Activated T-cell treated with anti-CD3 and anti-CD28 coated beads, Interleukin-2, amount 50 U/mL, for 4 hours (primary cell): Measurements from ENCODE around the gene CCDC188. TPM values are rescaled to one million over a fixed set of nuclear protein-coding genes. Genes with fewer than 3 reads are reported as not detected.

Experiments used
- ATAC-seq, 2 donors: fragments of 200-7000 bp; cut with Tn5 transposase; one replicate each; pipeline ENCODE4 v1.10.0; 2021
- DNase-seq: peaks from one replicate; pipeline ENCODE4 v3.0.0-alpha.2; 2020
- H3K27me3 Mint-ChIP-seq: one replicate; pipeline ENCODE4 v1.8.0; 2021; ENCODE audit warnings: low read depth, mixed read lengths
- H3K36me3 Mint-ChIP-seq: one replicate; pipeline ENCODE4 v1.8.0; 2022; ENCODE audit warnings: mixed read lengths; ENCODE audit not compliant: insufficient read depth
- H3K4me1 Mint-ChIP-seq: one replicate; pipeline ENCODE4 v1.8.0; 2021; ENCODE audit warnings: low read depth, mixed read lengths
- H3K4me3 Mint-ChIP-seq: one replicate; pipeline ENCODE4 v1.8.0; 2021; ENCODE audit warnings: mild to moderate bottlenecking, moderate library complexity, mixed read lengths
- H3K9me3 Mint-ChIP-seq: one replicate; pipeline ENCODE4 v1.8.0; 2021; ENCODE audit warnings: mixed read lengths
- total RNA-seq, 3 donors: library from RNA; stranded (reverse); gene quantifications; one replicate each; pipeline ENCODE4 v1.2.1, GENCODE V29; 2021

CCDC188 gene
- total RNA-seq, 3 donors from 2014 or later = not detected

DNA sequence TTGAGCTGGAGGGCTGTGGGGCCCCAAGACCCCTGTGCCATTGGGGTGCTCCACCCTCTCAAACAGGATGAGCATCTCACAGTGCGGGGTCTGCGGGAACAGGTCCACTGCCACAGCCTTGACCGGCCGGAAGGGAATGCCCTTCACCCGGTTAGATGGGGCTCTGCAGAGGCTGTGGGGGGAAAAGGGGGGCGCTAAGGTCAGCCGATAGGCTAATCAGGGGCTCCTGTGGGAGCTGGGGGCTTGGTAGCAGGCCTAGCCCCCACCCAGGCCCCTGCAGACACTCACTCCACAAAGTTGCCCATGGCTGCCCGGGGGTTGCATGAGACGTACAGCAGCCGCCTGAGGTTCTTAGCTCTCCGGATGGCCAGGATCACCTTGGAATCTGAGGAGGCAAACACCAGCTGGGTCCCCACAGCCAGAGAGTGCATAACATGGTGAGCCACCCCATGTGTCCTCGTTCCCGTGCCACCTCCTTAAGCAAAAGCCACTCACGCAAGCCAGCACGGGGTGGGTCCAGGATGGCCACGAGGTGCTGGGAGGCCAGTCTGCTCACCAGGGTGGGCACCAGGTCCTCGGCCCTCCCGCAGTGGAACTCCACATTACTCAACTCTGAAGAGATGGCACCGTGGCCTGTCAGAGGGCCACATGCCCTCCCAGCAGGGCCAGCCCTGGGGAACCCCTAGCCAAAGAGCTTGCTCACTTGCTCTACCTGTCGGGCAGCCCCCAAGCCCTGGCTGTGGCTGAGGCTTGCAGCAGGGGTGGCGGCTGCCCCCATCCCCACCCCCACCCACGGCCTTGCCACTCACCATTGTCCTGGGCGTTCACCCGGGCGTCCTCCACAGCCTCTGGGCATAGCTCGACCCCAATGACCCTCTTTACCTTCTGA is 38.0 kb downstream of the CCDC188 start:
- no peak for ATAC-seq
- peaks cover 8% of the 10 kb centered on the region for H3K36me3 Mint-ChIP-seq
- H3K9me3 Mint-ChIP-seq = no peaks in the 10 kb centered on the region
- no peaks in the 10 kb centered on the region for H3K27me3 Mint-ChIP-seq
- H3K4me3 Mint-ChIP-seq = no peak overlapping the region
- no peak for DNase-seq
- H3K4me1 Mint-ChIP-seq = peaks cover 14% of the 10 kb centered on the region

- Mint-ChIP-seq H3K4me1 (peaks cover 14% of the 10 kb centered on the region), H3K27me3 (no peaks in the 10 kb centered on the region), H3K9me3 (no peaks in the 10 kb centered on the region), H3K36me3 (peaks cover 8% of the 10 kb centered on the region), H3K4me3 (no peak overlapping the region)
- no peak for DNase-seq
- peak in 1 of 2 donors; percentile 9 for ATAC-seq
Measured at GRCh38 chr22:20111689-20112622, 38.9 kb downstream of the CCDC188 start.

DNA sequence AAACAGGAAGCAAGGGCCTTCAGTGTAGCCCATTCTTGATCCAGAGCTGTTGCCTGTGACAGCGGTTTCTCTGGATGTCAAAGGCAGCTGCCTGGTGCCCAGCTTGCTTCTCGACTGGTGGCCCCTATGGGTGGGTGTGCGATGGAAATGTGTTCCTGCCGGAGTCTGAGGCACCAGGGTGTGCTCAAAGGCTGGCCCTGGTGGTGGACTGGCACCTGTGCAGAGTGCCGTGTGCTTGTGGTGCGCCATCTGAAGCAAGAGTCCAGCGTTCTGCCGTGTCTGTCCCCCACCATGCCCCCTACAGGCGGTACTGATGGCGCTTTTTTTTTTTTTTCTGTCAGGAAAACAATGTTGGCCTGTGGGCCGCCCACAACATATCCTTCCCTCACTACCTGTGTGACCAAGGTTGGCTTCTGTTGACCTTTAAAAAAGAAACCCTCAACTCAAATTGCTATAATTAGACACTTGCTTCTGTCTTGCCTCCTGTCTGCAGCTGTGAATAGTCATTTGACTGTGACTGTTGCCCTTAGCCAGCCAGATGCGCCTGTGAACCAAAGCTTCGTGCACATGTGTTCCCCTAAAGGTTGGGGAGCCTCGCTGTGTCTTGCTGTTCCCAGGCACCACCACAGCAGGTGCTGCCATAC is 39.7 kb downstream of the CCDC188 start:
- H3K36me3 Mint-ChIP-seq = peaks cover 8% of the 10 kb centered on the region
- no peak overlapping the region for H3K4me3 Mint-ChIP-seq
- H3K27me3 Mint-ChIP-seq = no peaks in the 10 kb centered on the region
- H3K4me1 Mint-ChIP-seq = peaks cover 14% of the 10 kb centered on the region
- ATAC-seq (peak; percentile 53 to 56), DNase-seq (no peak)
- H3K9me3 Mint-ChIP-seq = no peaks in the 10 kb centered on the region

GRCh38 chr22:20110359-20110985 is 40.4 kb downstream of the CCDC188 start:
- no peak overlapping the region for H3K4me3 Mint-ChIP-seq
- H3K27me3 Mint-ChIP-seq = no peaks in the 10 kb centered on the region
- ATAC-seq (no peak), DNase-seq (no peak)
- peaks cover 14% of the 10 kb centered on the region for H3K4me1 Mint-ChIP-seq
- H3K36me3 Mint-ChIP-seq = peaks cover 8% of the 10 kb centered on the region
- no peaks in the 10 kb centered on the region for H3K9me3 Mint-ChIP-seq

DNA sequence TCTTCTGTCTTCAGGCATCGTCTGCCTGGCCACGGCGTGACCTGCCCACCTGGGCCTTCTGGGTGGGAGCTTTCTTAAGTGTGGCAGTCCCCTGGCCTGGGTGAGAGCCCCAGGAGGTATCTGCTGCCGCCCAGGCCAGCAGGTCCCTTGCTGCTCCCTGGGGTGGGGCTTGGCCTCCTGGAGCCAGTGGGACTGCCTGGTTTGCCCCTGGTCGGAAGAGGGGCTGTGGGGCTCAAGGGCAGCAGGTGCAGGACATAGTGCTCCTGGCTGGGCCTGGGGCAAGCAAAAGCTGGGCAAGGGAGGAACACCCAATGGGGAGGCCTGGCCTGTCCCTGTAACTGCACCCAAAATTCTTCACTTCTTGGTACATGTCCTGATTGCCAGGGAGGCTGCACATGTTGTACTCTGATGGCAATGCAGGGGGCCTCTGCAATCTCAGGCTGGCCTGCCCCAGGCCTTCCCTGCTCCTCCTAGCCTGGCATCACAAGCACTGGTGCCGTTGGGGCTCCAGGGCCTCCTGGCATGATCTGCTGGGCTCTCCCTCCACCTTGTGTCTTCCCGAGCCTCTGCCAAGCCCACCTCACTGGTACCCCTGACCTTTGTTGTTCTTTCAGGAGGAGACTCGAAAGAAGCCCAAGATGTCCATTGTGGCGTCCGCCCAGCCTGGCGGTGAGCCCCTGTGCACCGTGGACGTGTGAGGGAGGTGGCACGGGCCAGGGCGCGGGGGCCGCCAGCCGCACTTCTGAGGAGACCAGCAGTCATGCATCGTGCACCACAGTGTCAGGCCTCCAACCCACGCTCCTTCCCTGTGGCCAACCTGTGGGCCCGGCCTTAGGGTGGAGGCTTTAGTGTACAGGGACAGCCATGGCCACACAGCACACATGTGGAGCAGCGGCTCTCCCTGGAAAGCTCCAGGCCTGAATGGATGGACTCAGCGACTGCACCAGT is 41.2 kb downstream of the CCDC188 start:
- H3K4me1 Mint-ChIP-seq = peaks cover 9% of the 10 kb centered on the region
- no peak for ATAC-seq
- H3K9me3 Mint-ChIP-seq = no peaks in the 10 kb centered on the region
- H3K36me3 Mint-ChIP-seq = peaks cover 8% of the 10 kb centered on the region
- no peak for DNase-seq
- no peaks in the 10 kb centered on the region for H3K27me3 Mint-ChIP-seq
- H3K4me3 Mint-ChIP-seq = no peak overlapping the region

GRCh38 chr22:20108757-20109230 is 42.1 kb downstream of the CCDC188 start:
- Mint-ChIP-seq H3K27me3 (no peaks in the 10 kb centered on the region), H3K4me1 (peaks cover 4% of the 10 kb centered on the region), H3K36me3 (peaks cover 6% of the 10 kb centered on the region), H3K4me3 (no peak overlapping the region), H3K9me3 (no peaks in the 10 kb centered on the region)
- no peak for ATAC-seq
- DNase-seq = no peak

DNA sequence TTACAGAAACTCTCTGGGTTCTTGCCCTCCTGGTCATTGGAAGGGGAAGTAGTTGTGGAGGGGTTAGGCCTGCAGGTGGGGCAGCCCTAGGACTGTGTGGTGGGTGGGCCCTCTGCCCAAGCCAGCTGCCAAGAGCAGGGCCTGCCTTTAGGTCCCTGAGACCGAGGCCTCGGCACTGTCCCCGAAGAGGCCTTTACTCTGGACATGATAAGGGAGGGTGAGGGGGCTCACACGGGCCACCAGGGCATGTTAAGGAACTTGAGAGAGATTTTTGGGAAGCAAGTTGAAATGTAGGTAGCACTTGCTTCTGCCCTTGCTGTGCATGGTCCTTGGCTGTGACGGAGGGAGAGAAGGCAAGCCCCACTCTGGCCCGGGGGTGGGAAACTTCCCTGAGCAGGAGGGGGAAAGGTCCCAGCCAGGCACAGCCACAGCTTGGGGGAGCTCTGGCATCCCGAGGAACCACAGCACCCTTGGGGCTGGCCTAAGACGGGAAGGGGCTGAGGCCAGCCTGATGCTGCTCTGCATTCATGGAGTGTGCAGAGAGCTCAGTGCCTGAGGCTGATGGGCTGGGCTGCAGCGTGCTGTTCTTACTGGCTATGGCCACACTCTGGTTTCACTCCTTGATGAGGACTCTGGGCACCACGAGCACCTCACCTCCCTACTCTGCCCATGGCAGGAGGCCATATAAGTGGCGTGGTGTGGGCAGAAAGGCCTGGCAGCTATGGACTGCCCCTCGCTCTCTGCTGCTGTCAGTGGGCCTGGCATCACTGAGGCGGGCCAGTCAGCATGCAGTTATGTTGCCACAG is 42.7 kb downstream of the CCDC188 start:
- Mint-ChIP-seq H3K4me1 (peaks cover 4% of the 10 kb centered on the region), H3K9me3 (no peaks in the 10 kb centered on the region), H3K4me3 (no peak overlapping the region), H3K27me3 (no peaks in the 10 kb centered on the region), H3K36me3 (peaks cover 6% of the 10 kb centered on the region)
- no peak for DNase-seq
- no peak for ATAC-seq

DNA sequence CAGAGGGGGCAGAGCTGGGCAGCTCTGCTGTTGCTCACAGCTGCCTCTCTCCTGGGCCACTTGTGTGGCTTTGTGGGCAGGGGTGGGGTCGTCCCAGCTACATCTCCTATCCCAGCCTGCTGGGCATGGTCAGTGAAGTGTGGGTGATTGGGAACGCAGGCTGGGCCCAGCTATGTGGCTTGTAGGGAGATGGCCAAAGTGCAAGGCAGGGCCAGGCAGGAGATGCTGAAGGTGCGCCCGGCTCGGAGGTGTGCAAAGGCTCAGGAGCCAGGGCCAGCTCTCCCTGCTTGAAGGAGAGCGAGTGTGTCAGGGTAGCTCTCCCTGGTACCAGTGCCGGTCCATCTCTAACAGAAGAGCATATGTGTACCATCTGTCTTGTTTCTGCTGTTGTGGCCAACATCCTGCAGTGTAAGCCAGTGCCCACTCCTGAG is 43.4 kb downstream of the CCDC188 start:
- Mint-ChIP-seq H3K4me3 (no peak overlapping the region), H3K4me1 (peaks cover 4% of the 10 kb centered on the region), H3K36me3 (peaks cover 6% of the 10 kb centered on the region), H3K27me3 (no peaks in the 10 kb centered on the region), H3K9me3 (no peaks in the 10 kb centered on the region)
- DNase-seq (no peak), ATAC-seq (no peak)

- Mint-ChIP-seq H3K4me3 (no peak overlapping the region), H3K36me3 (peaks cover 8% of the 10 kb centered on the region), H3K9me3 (no peaks in the 10 kb centered on the region), H3K27me3 (no peaks in the 10 kb centered on the region), H3K4me1 (peaks cover 7% of the 10 kb centered on the region)
- ATAC-seq (no peak), DNase-seq (no peak)
Measured at GRCh38 chr22:20106849-20107237, 44.0 kb downstream of the CCDC188 start.

- Mint-ChIP-seq H3K4me1 (peaks cover 10% of the 10 kb centered on the region), H3K36me3 (peaks cover 7% of the 10 kb centered on the region), H3K4me3 (no peak overlapping the region), H3K9me3 (no peaks in the 10 kb centered on the region), H3K27me3 (no peaks in the 10 kb centered on the region)
- ATAC-seq = no peak
- no peak for DNase-seq
Measured at GRCh38 chr22:20106205-20106848, 44.5 kb downstream of the CCDC188 start.

DNA sequence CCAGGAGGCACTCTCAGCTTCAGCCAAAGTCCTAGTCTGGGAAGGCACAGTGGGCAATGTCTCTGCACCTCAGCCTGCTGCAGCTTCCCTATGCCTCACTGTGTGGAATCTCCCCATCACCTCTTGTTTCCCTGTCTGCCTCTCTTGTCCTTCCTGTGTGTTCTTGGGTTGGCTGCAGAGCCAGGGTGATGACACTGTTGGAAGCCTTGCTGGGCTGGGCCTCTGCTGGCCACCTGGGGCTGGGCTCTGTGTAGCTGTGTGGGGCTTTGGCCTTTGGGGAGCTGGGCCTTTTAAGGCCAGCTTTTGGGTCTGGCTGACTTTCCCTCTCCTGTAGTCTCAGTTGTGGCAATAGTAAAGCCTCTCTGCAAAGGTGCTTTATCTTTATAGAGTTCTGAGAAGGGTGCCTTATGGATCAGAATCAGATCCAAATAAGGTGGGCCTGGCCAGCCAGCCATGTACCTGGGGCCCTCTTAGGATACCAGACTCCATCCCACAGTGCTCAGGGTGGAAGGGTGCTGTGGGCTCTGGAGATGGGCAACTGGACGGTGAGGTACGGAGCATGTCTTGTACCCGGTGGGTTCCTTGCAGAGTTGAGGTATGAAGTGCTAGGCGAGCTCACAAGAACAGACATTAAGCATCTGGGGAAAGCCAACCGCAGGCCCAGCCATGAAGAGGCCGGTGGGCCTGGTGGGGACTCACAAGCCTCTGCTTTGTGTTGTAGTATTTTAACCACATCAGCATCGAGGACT is 45.2 kb downstream of the CCDC188 start:
- ATAC-seq (no peak), DNase-seq (no peak)
- no peak overlapping the region for H3K4me3 Mint-ChIP-seq
- no peaks in the 10 kb centered on the region for H3K27me3 Mint-ChIP-seq
- no peaks in the 10 kb centered on the region for H3K9me3 Mint-ChIP-seq
- peaks cover 17% of the 10 kb centered on the region for H3K4me1 Mint-ChIP-seq
- peaks cover 7% of the 10 kb centered on the region for H3K36me3 Mint-ChIP-seq
